ENCODE results near the gene HINFP.

- TF ChIP-seq CTCF (IDR thresholded peaks at IDR 0.05) (no peak), POLR2A (IDR thresholded peaks at IDR 0.05) (no peak)
Observed at GRCh38 chr11:119089319-119089718, 32.1 kb upstream of the HINFP start.

Data from thyroid gland (tissue), 4 donors.